CD4-positive, alpha-beta T cell treated with Interleukin-4 for 4 hours (primary cell): ENCODE measurements around the gene PLOD1.
A peak's percentile ranks its signal among the peaks of the same experiment; 100 is the strongest.
"Not testable (repeated sequence)": the region's sequence is repeated elsewhere in the genome, so short reads cannot be mapped to it uniquely, and the experiment has no call there.

Experiments
- DNase-seq: peaks from one replicate; pipeline ENCODE4 v3.0.0-alpha.2; 2020

The PLOD1 gene

DNA sequence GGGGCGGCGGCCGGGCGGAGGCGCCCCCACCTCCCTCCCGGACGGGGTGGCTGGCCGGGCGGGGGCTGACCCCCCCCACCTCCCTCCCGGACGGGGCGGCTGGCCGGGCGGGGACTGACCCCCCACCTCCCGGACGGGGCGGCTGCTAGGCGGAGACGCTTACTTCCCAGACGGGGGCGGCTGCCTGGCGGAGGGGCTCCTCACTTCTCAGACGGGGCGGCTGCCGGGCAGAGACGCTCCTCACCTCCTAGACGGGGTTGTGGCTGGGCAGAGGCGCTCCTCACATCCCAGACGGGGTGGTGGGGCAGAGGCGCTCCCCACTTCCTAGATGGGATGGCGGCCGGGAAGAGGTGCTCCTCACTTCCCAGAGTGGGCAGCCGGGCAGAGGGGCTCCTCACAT, 73.8 kb downstream of the PLOD1 start:
- not testable (repeated sequence) for DNase-seq

DNA sequence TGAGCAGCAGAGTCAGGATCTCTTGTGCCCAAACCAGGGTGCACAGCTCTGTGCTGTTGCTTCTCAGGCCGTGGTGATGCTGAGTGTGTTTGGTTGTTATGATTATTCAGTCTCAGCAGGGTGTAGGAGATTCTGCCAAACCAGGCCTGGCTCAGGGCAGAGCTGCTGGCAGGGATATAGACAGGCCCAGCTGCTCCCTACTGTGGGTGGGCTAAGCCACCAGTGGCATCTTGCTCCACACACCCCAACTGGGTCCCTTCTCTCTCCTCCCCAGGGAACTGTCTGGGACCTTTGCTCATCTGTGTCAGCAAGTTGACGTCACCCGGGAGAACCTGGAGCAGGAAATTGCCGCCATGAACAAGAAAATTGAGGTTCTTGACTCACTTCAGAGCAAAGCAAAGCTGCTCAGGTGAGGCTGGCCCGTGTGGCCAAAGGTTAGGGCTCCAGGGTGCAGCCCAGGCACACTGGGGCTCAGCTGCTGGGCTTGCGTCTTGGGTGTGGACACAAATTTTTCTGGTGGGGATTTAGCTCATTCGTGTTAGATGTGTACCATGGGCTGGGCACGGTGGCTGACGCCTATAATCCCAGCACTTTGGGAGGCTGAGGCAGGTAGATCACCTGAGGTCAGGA, 74.9 kb downstream of the PLOD1 start:
- DNase-seq: no peak

DNA sequence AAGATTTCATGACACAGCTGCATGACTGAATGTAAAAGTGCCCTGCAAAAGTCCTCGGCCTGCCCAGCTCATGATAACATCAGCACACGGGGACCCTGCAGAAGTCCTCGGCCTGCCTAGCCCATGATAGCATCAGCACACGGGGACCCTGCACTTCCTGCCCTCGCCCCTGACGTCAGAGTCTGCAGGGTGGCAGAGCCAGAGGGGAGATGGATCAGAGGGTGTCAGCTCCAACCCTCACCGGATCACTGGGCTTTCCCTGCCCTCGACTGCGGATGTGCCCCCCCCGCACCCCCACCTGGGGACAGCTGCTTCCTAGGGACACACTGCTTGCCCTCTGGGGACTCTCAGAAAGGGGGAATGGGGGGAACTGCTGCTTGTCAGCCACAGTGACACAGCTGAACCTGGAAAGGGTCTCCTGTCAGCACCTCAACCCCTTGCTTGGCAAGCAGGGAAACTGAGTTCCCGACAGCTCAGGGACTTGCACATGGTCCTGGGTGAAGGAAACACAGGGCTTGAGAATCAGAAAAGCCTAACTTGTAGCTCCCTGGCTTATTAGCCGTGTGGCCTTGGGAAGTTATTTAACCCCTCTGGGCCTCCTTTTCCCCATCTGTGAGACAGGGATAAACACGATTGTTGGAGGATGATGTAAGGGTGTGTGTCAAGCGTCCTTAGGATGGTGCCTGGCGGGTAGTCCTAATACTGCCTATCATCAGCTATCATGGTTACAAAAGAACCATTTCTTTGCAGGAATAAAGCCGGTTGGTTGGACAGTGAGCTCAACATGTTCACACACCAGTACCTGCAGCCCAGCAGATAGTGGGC, 76.4 kb downstream of the PLOD1 start:
- no peak for DNase-seq

DNA sequence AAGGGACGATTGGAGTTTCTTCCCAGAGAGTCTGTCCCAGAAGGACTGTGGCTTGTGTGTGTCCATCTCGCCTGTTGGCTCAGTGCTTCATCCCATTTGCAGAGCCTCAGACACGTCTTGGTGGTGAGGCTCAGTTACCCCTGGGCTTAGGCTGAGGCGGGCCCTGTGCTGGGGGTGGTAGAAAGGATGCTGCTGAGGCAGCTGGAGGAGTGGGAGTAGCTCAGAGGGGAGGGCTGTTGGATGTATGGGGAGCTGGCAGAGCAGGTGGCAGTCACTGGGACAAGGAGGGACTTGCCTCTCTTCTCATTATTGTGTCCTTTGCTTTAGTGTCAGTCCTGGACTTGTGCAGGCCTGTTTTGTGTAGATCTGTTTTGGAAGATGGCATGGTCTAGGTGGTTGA, 77.5 kb downstream of the PLOD1 start:
- no peak for DNase-seq

DNA sequence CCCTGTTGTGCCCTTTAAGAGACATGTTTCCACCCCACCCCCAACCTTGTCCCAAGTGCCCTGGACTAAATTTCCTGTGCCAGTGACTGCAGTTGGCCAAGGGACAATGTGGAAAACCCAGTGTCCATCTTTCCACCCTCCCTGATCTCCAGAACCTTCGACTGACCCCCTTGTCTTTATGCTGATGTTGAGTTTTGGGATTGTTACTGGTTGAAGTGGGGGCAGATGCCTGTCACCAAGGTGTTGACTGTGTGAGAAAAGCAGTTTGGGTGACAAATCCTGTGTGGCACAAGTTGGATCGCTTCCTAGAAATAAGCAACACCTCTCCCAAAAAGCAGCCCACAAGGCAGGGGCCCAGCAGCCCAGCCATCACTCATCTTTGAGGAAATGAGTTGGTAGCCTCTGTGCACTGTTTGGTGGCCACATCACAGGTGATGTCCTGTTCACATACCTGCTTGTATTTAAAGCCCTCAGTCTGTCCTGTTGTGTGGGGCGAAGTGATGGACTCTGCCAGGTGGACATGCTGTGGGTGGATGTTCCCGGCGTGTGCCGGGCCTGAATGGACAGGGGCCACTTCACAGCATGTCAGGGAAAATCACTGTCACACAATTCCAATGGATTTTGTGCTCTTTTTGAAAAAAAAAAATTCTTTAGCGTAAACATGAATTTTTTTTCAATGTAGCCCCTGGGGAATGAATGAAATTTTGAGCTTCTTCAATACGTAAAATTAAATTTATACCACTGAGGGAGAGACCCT, 78.2 kb downstream of the PLOD1 start:
- no peak for DNase-seq

DNA sequence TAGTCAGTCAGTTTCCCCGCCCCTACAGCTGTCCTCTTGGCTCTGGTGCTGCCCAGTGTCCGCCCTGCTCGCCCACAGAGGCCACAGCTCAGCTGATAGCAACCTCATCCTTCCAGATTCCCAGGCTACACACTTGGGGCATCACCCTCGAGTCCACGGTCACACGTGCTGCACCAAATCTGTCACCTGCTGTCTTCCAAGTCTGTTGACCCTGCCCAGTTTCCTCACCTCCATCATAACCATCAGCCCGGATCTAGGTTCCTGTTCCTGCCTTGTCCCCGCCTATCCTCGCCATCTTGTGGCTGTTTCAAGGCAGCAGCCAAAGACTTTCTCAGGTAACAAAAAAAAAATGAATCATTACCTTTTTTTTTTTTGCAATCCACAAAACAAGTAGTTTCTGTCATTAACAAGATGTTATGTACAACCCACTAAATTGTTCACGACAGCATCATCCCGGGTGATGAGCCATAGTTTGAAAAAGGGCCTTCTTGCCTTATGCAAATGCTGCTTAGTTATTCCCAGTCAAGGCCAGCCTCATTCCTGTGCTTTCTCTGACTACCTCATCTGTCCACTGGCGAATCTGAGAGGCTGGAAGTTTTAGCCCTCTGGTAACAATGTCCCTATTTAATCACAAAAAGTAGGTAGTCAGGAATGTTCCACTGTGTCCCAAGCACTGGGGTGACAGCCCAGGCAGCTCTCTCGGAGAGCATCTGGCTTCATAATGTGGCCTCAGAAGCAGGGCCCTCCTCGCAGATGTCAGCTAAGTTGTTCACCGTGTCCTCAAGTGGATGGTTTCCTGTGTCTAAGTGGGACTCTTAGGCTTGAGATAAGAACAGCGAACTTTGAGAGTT, 79.8 kb downstream of the PLOD1 start:
- DNase-seq: no peak

DNA sequence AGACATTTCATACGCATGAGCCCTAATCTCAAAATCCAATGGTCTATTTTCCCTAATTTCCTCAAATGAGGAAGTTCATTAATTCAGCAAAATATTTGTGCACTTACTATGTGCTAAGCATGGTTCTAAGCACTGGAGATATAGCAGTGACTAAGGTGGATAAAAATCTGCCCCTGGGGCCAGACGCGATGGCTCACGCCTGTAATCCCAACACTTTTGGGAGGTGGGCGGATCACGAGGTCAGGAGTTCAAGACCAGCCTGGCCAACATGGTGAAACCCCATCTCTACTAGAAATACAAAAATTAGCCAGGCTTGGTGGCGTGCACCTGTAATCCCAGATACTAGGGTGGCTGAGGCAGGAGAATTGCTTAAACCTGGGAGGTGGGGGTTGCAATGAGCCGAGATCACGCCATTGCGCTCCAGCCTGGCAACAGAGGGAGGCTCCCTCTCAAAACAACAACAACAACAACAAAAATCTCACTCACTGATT, 80.5 kb downstream of the PLOD1 start:
- DNase-seq: no peak

DNA sequence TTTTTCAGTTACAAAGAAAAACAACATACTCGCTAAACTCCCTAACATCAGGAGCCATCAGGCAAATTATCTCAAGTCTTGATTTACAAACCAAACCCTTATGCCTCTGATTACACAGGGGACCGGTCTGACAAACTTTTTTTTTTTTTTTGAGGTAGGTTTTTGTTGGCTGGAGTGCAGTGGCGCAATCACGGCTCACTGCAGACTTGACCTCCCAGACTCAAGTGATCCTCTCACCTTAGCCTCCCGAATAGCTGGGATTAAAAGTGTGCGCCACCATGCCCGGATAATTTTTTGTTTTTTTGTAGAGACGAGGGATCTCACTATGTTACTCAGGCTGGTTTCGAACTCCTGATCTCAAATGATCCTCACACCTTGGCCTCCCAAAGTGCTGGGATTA, 81.0 kb downstream of the PLOD1 start:
- DNase-seq: no peak

DNA sequence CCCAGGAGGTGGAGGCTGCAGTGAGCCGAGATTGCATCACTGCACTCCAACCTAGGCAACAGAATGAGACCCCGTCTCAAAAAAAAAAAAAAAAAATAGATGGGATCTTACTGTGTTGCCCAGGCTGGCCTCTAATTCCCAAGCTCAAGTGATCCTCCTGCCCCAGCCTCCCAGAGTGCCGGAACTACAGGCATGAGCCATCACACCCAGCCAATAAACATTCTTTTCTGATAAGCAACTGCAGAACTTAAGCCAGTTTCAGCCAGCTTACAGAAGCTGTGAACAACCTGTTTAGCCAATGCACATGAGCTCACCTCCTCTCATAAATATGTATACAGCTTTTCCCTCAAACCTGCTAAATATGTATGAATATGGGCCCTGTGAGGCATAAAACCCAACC, 81.7 kb downstream of the PLOD1 start:
- no peak for DNase-seq

DNA sequence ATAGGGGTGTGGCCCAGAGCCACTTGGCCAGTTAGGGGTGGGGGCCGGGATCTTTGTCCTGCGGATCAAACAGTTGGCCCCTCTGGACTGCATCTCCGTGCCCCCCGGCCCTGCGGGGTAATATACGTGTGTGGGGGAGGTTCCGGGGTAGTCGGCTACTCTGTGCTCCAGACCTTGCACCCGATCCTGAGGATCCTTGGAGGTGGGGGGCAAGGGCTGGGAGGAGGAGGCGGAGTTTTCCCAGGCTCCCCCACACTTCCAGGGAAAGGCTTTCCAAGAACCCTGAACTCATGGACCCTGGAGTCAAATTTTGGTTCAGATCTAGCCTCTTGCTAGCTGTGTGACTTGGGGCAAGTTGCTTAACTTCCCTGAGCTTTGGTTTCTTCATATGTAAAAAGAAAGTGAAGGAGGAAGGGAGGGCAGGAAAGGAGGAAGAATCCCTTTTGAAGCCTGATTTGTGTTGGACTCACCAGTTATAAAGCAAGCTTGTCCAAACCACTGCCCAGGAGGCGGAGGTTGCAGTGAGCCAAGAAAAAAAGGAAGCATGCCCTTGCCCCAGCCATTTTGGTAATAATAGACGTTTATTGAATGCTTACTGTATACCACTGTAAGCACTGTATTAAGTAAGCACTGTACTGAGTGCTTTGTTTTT, 85.5 kb downstream of the PLOD1 start:
- peak; percentile 2 for DNase-seq

DNA sequence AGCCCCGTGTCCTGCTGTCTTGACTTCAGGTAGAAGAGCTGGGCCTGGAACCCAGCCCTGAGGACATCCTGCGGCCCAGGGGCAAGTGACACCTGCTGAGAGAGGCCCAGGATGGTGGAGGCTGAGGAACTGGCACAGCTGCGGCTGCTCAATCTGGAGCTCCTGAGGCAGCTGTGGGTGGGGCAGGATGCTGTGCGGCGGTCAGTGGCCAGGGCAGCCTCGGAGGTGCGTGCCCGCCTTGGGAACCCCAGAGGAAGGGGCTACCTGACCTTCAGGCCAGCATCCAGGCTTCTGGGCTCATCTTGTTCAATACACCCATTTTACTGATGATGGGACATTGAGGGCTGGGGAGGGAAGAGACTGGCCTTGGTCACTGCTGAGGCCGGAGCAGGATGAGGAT, 87.1 kb downstream of the PLOD1 start:
- DNase-seq: no peak

DNA sequence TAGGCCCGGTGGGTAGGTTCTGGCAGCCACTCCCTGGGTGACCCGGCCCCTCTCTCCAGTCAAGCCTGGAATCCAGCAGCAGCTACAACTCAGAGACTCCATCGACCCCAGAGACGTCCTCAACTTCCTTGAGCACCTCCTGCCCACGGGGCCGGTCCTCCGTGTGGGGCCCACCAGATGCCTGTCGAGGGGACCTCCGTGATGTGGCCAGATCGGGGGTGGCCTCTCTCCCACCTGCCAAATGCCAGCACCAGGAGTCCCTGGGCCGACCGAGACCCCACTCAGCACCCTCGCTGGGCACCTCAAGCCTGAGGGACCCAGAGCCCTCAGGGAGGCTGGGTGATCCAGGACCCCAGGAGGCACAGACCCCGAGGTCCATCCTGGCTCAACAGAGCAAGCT, 87.5 kb downstream of the PLOD1 start:
- DNase-seq: no peak
